HTR-8/SVneo (cell line): ENCODE data around the gene ANGEL2.
"Not testable (repeated sequence)": the region's sequence is repeated elsewhere in the genome, so short reads cannot be mapped to it uniquely, and the experiment has no call there.

ENCODE experiments used
- DNase-seq: peaks from one replicate; pipeline ENCODE4 v3.0.0; 2011; ENCODE audit warnings: low spot score, mixed read lengths; ENCODE audit not compliant: insufficient read length
- FAIRE-seq: peaks from 2 replicates; lab custom pipeline; 2011; peaks lifted over from hg19 to GRCh38; lab: Jason Lieb, UNC

ANGEL2 gene

DNA sequence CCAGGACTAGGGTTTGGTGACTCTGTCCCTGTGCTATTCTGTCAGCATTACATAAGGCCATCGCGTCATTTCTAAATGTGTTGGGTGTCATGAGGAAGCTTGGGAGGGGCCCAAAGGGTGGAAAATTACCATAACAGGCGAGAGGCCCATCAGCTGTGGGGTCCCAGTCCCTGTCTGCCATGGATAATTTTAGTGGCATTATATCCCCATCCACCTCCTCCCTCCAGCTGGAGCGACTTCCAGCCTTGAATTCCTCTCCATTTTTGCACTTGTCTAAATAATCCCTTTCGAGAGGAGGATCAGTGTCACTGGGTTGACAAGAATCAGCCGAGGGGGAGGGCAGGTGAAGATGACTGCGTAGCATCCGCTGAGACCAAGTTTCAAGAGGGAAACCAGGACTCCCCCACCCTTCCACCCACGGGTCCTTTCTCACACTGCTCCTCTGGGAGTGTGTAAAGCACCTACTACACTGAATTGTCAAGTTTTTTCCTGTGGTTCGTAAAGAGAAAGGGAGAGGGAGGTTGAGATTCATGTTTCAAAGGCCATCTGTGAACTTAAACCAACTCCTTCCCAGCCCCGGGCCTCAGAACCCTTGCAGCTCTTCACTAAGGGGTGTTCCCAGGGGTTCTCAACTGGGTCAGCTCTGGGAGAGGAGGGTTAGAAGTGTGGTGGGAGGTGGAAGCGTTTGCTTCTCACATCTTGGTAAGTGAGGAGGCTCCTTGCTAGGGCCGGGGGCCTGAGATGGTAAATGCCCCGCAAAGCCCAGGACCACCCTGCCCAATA is 36.1 kb downstream of the ANGEL2 start:
- no peak for DNase-seq
- no peak for FAIRE-seq

DNA sequence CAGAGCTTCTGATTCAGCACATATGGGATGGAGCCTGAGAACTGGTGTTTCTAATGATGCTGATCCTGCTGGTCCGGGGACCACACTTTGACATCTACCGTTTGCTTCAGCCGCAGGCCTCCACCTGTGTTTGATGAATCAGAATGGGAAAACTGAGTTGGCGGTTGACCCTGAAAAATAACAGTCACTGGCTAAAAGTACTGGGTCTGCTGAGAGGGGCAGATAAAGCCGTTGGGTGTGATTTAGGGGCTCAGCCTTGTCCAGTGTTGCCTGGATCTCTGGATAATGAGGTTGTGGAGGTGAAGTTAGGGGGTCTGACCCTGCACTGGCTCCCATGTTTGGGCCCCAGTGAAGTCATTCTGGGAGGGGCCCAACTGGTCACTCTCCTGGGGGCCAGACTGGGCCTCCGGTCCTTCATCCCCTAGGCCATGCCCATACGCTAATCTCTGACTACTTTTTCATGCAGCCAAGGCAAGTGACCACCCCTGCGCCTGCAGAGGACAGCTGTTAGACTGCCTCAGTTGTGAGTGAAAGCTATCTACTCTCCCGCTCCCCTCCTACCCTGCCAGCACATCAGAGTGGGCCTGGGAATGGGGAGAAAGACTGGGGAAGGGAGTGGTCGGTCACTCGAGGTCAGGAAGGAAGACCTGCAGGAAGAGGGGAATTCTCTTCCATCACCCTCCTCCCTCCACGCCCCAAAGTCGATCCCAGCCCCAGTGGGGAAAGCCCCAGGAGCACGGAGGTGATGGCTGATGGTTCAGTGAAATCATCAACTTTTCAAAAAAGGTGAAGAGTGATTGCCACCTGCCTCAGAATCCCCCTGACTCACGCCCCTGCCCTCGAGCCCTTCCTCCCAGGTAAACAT is 37.7 kb downstream of the ANGEL2 start:
- FAIRE-seq, result no peak
- no peak for DNase-seq

DNA sequence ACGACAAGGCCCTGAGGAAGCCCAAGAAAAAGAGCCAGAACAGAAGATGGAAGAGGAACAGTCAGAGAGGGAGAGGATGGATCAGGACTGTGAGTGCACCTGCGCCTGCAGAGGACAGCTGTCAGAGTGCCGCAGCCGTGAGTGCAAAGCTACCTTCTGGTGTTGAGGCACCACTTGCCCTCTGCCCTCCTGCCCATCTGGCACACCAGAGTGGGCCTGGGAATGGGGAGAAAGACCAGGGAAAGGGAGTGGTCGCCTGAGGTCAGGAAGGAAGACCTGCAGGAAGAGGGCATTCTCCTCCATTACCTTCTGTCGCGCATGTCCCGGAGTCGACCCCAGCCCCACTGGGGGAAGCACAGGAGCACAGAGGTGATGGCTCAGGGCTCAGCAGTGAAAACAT is 39.1 kb downstream of the ANGEL2 start:
- no peak for DNase-seq
- FAIRE-seq, result no peak

DNA sequence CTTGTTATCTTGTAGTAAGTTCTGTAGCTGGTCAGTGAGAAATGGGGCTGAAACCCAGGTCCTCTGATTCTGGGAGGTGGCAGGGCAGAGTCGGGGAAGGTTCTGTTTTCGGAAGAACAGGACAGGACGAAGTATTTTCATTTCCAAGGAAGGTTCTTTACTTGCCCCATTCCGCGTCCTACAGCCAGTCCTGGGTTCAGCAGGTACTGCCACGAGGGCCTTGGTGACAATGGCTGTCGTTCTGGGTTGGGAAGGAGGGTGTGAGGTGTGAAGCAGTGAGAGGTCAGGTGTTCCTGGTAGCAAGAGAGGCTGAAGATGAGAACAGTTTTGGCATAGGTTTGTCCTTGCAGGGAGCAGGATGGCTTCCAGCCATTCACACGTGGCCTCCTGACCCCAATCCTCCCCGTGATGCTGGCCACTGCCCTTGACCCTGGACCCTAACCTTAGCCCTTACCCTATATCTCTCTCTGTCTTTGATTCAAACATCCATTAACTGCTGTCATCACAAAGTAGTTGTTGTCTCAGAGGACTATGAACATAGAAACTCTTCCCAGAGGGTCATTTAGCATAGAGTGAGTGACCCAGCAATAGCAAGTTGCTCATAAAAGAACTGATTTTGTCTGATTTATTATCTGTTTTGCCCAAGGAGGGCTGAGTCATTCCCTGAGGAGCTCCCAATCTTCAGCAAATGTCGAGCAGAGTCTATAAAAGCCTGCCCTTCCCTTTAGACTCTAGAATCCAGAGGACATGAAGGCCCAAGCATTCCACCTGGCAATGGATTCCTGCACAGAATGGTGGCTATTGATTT is 40.4 kb downstream of the ANGEL2 start:
- DNase-seq (peak; percentile 23), FAIRE-seq (no peak)

DNA sequence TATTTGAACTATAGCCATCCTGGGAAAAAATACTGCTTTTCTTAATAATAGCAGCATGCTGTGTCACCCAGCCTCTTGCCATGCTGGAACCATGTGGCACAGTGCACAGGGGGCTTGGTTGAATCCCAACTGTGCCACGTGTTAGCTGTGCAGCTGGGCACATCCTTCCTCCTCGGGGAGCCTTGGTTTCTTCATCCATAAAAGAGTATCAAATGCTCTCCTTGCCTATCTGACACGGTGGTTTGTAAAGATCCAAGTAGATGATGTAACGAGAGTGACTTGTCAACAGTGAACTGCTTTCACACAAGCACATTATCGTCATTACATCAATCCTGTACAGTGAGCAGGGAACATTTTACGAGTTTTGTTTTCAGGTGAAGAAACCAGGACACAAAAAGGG is 41.0 kb downstream of the ANGEL2 start:
- DNase-seq, result no peak
- FAIRE-seq, result no peak

DNA sequence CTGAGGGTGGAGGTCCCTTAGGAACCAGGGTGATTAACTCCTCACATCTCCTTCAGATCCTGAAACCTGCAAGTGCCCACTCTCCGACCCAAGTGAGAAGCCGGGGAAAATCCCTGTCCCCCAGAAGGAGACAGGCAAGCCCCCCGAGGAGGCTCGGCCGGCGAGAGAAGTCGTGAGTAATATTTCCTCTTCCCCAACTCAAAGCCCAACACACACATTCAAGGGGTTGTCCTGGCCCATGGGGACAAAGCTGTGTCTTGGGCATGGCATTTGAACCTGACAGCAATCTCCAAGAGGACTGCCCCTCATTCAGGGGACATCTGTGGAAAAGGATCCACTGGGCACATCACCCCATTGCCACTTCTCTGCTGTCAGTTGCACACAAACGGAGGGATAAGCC is 41.8 kb downstream of the ANGEL2 start:
- FAIRE-seq, result no peak

DNA sequence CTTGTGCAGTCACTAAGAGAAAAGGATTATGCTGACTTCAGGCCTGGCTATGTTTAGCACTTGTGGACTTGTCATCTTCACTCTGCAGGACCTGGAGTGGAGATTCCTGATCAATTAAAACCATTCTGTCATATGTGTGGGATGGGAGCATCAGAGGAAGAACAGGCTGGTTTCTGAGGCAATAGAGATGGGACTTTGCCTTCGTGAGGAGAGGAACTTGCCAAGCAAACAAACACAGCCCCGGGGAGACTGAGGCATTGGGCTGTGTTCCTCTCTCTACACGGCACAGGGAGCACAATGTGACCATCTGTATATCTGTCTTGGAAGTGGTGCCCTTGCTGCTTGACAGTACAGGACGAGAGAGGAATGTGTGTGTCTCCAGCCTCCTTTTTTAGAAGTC is 42.2 kb downstream of the ANGEL2 start:
- FAIRE-seq (no peak), DNase-seq (no peak)

More for the DNA sequence above, 41.8 kb downstream of the ANGEL2 start:
- DNase-seq, result no peak

DNA sequence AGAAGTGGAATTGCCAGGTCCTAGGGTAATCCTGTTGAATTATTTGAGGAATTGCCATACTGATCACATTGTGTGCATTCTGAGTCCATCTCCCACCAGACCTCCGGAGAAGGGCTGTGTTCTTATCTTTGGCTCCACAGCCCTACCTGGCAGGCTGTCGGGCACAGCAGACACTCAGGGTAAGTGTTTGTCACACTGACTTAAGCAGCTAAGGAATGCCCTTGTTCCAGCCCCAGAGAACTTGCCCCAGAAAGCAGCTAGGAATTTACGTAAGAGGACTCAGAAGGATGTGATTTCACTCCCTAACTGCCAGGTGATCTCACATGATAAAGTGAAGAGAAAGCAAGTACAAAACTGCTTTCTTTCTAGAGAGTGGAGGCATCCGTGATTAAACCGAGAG is 44.4 kb downstream of the ANGEL2 start:
- no peak for FAIRE-seq
- no peak for DNase-seq

DNA sequence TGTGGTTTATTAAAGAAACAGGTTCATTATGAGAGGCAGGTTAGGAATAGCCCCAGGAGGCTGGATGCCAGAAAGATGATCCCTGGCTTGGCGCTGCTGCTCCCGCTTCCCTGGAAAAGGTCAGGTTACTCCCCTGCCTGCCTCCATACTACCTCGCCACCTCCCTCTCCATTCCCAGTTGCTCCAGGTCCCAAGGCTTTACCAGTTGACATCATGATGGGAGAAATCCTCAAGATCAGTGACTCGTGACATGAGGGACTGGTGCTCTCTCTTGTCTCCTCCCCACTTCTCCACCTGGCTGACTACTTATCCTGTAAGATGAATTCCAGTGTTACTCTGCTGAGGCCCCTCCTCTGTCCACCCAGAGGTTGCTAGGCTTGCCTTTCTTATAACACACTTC is 45.6 kb downstream of the ANGEL2 start:
- no peak for FAIRE-seq
- no peak for DNase-seq

DNA sequence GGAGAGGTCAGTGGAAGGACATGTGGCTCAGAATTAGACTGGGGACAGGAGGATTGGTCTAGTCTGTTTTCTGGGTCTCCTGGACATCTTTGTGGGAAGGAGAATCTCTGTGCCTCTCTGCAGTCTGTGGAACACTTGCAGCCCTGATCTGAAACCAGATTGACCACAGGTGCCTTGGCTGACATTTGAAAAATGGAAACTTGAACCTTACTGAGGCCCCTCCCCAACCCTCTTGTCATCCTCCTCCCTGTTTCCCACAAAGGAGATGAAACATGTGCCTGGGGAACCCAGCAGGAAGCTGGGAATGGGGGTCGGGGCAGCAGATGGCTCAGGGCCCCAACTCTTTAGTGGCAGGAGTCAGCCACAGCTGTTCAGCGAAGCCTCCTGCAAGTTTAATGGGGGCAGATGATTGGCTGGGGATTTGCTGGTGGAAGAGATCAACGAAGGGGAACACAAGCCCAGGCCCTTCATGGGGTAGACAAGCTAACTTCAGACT is 47.3 kb downstream of the ANGEL2 start:
- DNase-seq (no peak), FAIRE-seq (no peak)

DNA sequence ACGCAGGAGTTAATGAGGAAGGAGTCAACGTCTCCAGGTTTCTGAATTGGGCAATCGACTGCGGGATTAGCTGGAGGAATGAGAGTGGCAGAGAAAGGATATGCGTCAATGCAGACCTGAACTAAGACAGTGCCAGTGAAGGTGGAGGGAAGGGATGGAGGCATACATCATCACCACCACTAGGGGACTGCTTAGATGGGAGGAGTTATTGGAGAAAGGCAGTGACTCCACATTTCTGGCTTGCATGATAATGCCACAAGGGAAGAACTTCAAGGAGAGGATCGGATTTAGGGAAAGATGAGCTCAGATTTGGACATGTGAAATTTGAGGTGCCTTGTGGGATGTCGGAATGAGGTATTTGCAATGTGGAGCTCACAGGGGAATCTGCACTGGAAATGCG is 47.9 kb downstream of the ANGEL2 start:
- FAIRE-seq (peak; percentile 77), DNase-seq (peak; percentile 63)

DNA sequence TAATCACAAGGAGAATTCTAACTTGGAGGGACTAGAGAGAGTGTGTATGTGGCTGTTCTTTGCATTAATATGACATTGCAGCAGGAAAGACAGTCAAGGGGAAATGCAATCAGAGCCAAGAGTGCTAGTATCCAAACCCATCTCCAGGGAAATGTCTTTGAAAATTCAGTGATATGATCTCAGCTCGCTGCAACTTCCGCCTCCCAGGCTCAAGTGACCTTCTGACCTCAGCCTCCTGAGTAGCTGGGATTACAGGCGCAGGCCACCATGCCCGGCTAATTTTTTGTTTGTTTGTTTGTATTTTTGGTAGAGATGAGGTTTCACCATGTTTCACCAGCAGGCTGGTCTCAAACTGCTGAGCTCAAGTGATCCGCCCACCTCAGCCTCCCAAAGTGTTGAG is 49.1 kb downstream of the ANGEL2 start:
- DNase-seq (no peak), FAIRE-seq (no peak)

DNA sequence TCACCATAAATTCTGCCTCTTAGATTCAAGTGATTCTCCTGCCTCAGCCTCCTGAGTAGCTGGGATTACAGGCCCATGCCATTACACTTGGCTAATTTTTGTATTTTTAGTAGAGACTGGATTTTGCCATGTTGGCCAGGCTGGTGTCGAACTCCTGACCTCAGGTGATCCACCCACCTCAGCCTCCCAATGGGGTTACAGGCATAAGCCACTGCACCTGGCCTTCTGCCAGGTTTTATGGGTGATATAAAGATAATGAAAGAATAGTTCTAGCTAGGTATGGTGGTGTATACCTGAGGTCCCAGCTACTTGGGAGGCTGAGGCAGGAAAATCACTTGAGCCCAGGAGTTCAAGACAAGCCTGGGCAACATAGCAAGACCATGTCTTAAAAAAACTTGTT is 50.7 kb downstream of the ANGEL2 start:
- FAIRE-seq, DNase-seq: not testable (repeated sequence)

DNA sequence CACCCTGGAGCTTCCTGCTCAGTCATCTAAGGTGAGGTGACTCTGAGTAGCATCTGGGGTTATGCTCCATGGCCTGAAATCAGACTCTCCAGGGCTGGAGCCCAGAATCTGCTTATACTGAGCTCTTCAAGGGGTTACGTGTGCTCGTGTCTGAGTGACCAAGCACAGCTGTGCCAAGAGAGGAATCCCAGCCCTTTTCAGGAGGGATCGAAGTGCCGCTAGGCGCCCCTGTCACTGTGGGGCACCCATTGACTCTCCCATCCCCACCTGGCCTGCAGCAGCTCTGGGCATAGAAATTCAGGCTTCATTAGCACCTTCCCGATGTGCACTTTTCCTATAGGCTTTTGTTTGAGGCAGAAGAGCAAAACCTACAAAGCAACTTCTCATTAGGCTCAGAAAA is 51.6 kb downstream of the ANGEL2 start:
- FAIRE-seq (no peak), DNase-seq (no peak)

DNA sequence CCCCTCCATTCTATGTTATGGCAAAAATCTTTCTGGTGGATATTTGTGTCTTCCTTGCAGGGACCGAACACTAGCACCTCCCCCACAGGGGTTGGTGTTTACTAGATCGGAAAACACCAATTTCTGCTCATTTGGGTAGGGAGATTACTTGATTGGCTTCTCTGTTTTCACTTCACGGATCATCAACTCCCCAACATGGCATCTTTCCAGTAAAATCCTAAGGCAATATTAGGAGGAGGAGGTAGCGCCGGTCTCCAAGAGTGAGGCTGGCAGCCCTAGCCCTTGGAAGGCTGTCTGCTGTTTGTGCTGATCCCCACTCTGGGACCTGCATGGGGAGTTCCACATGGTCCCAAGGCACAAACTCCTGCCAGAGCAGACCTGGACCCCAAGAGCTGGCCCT is 53.2 kb downstream of the ANGEL2 start:
- FAIRE-seq, result no peak
- no peak for DNase-seq

DNA sequence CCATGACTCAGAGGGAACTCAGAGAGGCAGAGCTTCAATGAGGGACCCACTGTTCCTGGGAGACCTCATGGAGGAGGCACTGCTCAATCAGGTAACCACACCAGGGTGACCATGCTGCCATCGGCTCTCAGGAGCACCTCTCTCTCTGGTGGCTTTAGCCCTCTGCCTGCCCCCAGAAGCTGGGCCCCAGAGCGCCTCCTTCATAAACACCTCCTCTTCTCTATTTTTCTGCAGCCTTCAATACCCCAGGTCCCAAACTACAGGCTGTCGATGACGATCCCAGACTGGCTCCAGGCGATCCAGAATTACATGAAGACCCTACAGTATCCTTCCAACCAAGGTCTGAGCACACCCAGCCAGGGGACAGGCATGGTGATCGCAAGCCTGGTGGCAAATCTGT is 54.7 kb downstream of the ANGEL2 start:
- no peak for DNase-seq
- no peak for FAIRE-seq

DNA sequence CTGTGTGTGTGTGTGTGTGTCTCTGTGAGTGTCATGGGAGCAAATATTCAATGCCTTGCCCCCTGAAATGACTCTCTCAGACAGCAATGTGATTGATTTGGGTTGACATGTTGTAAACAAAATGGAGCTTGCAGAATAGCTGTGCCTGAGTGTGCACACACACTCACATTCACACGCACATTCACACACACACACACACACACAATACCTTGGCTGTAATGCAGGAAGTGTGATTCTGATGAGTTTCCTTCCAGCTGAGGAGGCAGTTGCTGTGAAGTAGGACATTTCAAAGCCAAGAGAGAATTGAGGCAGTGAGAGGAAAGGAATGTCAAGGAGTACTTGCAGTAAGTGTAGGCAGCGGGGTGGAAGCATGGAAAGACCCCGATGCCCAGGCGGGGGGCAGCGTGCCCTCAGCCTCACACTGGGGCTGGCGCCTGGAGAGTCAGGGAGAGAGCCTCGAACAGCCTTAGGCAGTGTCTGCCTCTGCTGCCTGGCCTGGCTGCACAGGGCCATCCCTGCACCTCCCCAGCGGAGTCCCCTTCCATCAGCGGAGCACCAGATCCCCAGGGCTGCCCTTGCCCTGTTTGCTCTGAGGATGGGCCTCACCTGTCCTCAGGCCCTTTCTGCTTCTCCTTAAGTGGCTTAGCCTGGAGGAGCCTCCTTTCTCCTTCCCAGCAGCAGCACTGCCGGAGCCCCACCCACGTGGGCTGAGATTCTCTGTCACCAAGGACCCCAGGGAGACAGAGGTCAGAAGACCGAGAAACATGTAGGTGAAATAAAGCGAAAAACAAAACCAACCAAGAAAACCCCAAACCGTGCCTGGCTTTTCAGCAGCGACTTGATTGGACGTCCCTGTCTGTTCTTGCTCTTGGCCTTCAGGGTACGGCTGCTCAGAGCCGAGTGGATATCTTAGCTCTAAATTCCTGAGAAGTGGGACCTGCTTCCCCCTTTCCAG is 56.1 kb downstream of the ANGEL2 start:
- no peak for FAIRE-seq

DNA sequence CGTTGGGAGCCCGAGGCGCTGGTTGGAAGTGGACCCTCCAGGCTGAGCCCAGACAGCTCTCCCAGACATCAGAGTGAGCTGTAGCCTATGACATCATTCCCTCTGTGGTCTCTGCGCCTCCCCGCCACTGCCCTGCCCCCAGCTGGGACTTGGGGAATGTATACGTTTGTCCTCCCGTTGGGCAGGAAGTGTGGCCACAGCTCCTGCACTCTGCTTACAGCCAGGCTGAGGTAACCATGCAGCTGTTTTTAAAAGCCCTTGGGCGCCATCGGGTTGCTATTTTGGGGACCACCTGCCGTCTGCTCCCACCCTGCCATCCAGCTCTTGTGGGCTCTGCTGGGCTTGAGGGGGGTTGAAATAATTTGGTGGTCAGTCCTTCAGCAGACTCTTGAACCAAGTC is 57.5 kb downstream of the ANGEL2 start:
- DNase-seq, result no peak
- FAIRE-seq, result no peak

More for the DNA sequence above, 56.1 kb downstream of the ANGEL2 start:
- no peak for DNase-seq

DNA sequence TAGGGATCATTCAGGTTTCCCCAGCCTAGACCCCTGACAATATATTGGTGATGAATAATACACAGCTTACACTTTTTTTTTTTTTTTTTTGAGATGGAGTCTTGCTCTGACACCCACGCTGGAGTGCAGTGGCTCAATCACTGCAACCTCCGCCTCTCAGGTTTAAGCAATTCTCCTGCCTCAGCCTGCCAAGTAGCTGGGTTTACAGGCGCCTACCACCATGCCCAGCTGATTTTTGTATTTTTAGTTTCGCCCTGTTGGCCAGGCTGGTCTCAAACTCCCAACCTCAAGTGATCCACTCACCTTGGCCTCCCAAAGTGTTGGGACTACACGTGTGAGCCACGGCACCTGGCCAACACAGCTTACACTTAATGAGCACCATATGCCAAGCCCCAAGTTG is 58.1 kb downstream of the ANGEL2 start:
- DNase-seq (no peak), FAIRE-seq (no peak)
